AG09319 (cell line): ENCODE measurements around the gene ANKRD39.
A peak's percentile ranks its signal among the peaks of the same experiment; 100 is the strongest.

Experiments
- DNase-seq: peaks from one replicate; pipeline ENCODE4 v3.0.0-alpha.2; 2010; ENCODE audit warnings: low read depth; ENCODE audit errors: extremely low read depth
- TF ChIP-seq, protein P1 (sequence below): IDR thresholded peaks from 2 replicates; pipeline ENCODE4 v1.5.1; 2011; ENCODE audit warnings: low read depth, mild to moderate bottlenecking, inconsistent platforms, low read length, moderate library complexity

ANKRD39 gene

DNA sequence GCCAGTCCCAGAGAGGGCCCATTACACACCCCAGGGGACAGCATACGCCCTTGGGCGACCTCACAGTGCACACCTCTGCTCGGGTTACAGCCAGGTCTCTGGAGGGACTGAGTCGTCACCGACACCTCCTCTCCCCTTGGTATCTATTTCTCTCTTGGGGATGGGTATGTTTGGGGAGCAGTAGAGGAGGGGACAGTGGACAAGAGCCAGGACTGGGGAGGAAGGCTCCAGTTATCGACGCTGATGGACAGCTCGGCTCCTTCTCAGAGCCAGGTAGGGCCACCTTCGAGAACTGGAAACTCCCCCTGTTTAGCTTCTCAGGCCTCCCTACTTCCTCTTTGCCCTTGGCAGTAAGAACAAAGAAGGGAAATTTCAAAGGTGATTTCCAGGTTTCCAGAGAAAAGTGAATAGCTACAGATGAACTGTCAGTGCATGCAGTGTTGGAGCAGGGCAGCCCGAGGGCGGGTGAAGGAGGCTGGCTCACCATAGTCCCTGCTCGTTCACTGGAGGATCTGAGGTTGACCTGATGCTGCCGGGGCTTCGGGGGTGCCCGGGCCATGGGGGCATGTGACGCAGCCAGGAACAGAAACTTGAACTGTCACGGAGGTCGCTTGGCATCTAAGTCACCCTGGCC is 16.5 kb upstream of the ANKRD39 start:
- DNase-seq: no peak
- TF ChIP-seq, protein P1, sequence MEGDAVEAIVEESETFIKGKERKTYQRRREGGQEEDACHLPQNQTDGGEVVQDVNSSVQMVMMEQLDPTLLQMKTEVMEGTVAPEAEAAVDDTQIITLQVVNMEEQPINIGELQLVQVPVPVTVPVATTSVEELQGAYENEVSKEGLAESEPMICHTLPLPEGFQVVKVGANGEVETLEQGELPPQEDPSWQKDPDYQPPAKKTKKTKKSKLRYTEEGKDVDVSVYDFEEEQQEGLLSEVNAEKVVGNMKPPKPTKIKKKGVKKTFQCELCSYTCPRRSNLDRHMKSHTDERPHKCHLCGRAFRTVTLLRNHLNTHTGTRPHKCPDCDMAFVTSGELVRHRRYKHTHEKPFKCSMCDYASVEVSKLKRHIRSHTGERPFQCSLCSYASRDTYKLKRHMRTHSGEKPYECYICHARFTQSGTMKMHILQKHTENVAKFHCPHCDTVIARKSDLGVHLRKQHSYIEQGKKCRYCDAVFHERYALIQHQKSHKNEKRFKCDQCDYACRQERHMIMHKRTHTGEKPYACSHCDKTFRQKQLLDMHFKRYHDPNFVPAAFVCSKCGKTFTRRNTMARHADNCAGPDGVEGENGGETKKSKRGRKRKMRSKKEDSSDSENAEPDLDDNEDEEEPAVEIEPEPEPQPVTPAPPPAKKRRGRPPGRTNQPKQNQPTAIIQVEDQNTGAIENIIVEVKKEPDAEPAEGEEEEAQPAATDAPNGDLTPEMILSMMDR: no peak

DNA sequence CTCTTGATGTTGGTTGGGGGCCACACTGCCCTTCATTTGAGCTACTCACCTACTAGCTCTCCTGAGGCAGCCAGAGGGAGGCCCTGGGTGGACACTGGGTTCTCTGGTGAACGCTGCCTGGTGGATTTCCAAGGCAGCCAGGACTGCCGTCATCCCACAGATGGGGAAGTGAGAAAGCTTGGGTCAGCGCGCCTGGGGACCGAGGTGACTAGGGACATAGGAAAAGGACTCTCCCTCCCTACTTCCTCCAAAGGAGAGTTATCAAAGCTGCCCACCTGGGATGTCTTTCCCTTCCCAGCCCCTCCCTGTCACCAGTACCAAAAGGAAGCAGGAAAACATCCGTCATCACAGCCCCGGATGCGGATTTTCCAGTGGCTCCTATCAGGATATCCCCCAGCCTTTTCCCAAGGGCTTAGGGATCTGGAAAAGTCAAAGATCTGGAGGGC is 15.9 kb upstream of the ANKRD39 start:
- DNase-seq: no peak
- TF ChIP-seq, protein P1: no peak

DNA sequence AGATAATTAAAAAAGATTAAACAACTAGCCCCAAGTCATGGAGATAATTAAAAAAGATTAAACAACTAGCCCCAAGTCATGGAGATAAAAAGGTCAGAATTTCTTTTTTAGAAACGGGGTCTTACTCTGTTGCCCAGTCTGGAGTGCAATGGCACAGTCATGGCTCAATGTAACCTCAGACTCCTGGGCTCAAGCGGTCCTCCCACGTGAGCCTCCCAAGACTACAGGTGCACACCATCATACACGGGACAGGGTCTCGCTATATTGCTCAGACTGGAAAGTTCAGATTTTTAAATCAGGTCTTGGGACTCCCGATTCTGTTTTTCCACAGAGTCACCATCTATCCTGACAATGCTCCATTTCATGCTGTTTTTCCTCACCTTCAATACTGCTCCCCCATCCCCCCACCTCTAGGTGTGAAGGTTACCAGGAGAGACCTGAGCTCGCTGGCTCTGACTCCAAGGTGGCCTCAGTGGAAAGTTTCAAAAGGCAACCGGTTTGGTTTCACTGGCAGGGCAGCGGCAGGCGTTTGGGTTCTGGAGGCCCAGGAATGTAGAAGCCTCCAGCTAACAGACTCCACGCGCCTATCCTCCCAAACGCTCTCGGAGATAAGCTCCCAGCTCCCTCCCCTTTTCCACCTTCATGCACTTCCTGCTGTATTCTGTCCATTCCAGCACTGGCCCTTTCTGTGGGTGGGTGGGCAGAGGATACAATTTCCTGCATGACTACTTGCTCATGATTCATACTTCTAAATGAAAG is 15.0 kb upstream of the ANKRD39 start:
- DNase-seq: no peak

DNA sequence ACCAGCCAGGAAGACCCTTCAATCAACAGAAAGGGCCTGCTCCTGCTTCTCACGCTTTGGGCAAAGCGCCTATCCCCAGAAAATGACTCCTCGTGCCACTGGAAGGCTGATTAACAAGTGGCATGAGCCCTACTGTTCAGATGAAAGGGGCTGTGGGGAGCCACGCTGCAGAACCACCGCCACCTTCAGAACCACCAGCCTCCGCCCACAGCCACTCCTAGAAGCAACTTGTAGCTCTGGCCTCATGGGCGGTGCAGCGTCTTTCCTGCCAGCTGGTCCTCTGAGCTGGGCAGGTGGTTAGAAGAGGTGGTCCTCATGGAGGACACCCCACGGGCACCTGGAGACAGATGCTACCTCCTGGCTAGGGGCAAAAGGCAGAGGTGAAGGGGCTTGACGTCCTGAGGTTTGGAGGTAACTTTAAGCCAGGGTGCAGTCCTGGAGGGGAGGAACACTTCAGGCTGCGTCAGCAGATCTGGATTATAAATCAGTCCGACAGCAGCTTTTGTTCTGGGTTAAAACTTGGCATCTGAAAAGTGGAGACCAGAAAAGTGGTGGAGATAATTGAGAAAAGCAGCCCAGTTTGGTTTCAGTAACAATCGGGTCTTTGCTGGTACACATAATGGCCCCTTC is 12.9 kb upstream of the ANKRD39 start:
- TF ChIP-seq, protein P1: no peak
- no peak for DNase-seq

More for the DNA sequence above, 15.0 kb upstream of the ANKRD39 start:
- TF ChIP-seq, protein P1: no peak

DNA sequence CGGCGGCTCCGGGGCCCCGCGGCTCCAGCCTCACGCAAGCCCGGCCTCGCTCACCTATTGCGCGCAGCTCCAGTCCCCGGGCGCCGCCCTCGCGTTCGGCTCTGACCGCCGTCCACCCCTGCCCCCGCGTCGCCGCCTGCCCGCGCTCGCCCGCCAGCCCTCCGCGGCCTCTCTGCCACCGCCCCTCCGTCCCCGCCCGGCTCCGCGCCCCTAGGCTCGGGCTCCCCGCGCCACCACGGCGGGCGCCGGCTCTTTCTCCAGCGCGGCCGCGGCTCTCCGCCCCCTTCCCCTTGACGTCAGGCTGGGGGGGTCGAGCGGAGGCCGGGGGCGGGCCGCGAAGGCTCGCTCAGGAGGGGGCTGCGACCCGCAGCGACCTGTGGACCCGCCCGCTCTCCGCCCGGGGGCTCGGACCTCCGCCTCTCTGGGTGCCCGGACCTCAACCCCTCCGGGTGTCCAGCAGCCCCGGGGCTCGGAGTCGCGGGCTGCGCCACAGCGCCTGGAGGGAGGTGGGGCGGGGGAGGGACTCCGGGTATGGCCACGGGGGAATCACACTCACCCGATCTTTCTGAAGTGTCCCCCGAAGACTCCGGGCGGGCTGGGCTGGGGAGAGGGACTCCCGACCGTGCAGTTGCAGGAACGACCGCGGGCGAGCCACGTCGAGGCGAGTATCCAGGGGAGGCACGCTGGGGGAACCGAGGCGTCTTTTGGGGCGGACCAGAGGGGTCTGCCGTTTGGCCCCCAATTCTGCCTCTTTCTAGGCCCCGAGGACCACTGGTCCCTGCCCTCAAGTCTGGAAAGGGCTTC is 12.2 kb upstream of the ANKRD39 start, which contains the start of gene SEMA4C:
Gene SEMA4C, minus strand, starts transcription at position 259 of the 804 bp plus-strand sequence. CDS start 2,194 bp downstream, outside the sequence.
- TF ChIP-seq, protein P1: no peak
- DNase-seq: no peak

DNA sequence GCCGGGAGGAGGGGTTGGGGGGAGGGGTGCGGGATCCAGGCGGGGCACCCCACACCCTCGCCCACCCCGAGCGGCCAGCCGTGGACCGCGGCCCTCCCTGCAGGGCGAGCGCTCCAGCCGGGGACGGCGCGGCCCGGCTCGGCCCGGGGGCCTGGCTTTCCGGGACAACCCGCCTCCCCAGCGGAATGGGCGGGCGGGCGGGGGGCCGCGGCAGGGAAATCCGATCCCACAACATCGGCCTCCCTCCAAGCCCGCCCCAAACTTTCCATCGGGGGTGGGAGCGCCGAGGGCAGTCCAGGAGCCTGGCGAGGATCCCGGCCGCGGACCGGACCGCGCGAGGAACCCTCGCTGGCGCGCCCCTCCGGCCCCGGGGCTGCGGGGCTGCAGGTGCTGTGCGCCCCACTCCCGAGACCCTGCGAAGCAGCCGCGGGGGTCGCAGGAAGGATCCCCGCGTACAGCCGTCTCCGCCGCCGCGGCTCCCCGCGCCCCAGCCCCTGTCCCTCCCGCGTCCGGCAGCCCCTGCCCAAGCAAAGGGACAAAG is 11.5 kb upstream of the ANKRD39 start:
- DNase-seq: peak; percentile 59
- TF ChIP-seq, protein P1: no peak
